CD4-positive, alpha-beta T cell treated with Interferon alpha-2 for 1 hour (primary cell): ENCODE data around the gene HECTD1.
"Not testable (repeated sequence)": the region's sequence is repeated elsewhere in the genome, so short reads cannot be mapped to it uniquely, and the experiment has no call there.

ENCODE experiments used
- DNase-seq, 2 donors: peaks; one replicate each; pipeline ENCODE4 v3.0.0-alpha.2; 2020 to 2022

Gene HECTD1

DNA sequence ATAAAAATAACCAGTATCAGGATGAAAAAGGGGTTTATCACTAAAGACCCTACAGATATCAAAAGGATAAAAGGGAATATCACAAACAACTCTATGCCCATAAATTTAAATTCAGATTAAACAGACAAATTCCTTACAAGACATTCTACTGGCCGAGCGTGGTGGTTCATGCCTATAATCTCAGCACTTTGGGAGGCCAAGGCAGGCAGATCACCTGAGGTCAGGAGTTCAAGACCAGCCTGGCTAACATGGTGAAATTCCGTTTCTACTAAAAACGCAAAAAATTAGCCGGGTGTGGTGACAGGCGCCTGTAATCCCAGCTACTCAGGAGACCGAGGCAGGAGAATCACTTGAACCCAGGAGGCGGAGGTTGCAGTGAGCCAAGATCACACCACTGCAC is 15.0 kb downstream of the HECTD1 start:
- not testable (repeated sequence) for DNase-seq

DNA sequence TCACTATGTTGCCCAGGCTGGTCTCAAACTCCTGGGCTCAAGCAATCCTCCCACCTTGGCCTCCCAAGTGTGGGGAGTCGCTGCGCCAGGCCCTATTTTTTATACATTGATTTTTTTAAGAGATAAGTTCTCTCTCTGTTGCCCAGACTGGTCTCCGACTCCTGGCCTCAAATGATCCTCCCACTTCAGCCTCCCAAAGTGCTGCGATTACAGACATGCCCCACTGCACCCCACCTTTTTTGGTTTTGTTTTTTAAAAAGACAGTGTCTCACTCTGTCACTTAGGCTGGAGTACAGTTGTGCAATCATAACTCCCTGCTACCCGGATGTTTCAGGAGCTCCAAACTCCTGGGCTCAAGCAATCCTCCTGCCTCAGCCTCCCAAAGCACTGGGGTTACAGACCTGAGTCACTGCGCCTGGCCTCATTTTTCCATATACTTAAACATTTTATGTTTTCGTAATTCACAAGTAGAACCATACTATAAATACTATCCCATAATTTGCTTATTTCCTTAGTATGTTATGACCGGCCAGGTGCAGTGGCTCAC is 16.8 kb downstream of the HECTD1 start:
- DNase-seq: no peak

DNA sequence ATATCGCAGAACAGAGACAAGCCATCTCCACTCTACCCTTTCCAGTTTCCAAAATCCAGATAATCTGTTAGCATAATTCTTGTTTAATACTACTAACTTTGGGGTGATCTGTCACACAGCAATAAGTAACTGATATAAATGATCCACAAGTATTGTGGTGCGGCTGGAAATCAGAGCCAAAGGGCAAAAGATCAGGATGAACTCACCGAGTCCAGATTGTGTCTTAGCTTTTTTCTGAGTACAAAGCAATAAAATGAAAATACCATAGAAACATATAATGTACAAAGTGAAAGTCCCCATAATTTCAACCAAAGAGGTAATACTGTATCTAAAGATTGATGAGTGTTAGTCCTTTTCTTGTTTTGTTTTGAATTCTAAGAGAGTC is 17.4 kb downstream of the HECTD1 start:
- no peak for DNase-seq

DNA sequence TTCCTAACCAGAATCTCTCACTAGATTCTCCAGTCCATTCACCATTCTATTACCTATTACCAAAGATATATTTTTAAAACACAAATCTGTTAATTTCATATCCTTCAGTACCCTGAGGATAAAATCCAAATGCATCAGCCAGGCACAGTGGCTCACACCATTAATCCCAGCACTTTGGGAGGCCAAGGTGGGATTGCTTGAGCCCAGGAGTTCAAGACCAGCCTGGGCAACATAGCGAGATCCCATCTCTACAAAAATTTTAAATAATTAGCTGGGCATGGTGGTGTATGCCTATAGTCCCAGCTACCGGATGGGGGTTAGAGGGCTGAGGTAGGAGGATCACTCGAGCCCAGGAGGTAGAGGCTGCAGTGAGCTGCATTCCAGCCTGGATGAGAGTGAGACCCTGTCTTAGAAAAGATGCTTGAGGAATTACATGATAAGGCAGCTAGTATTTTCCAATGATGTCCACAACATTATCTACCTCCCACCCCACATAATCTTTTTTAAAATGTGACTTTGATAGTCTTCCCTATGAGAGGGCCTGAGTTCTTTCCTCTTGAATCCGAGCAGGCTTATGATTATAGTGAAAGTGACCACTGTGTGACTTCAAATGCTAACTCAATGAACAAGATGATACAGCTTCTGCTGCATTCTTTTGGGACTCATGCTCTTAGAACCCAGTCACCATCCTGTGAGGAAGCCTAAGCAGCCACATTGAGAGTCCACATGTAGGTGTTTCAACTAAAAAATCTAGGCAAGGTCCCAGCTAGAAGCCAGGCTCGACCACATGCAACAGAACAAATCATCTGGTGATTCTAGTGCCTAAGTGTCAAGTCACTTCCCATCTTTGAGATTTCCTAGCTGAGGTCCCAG is 18.0 kb downstream of the HECTD1 start:
- no peak for DNase-seq

DNA sequence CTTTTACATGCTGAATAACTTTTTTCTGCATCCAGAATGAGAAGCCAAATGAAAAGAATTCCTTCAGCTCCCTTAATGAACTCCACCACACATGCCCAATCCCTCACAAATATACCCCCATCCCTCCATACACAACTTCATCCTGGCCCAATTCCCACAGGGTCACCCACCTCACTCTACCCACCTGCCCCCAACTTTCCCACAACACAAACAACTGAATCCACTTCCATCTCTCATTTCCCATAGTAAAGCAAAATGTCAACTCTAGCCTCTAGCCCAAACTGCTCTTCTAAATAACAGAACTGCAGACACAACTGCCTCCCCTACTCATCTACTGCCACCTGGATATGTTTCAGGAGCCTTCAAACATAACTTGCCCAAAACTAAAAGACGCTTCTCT is 18.8 kb downstream of the HECTD1 start:
- DNase-seq: no peak

DNA sequence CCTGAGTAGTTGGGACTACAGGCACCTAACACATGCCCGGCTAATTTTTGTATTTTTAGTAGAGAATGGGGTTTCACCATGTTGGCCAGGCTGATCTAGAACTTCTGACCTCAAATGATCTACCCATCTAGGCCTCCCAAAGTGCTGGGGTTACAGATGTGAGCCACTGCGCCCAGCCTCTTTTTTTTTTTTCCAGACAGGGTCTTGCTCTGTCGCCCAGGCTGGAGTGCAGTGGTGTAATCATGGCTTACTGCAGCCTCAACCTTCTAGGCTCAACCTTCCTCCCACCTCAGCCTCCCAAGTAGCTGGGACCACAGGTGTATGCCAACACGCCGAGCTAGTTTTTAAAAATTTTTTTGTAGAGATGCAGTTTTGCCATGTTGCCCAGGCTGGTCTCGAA is 25.6 kb downstream of the HECTD1 start:
- not testable (repeated sequence) for DNase-seq

DNA sequence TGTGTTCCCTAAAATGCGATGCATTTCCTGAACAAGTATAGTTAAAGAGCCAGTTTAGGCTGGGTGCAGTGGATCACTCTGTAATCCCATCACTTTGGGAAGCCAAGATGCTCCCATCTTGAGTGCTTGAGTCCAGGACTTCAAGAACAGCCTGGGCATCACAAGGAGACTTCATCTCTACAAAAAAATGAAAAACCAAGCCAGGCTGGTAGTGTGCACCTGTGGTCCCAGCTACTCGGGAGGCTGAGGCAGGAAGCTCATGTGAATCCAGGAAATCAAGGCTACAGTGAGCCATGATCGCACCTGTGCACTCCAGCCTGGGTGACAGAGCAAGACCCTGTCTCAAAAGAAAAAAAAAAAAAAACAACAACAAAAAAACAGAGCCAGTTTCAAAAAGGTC is 26.3 kb downstream of the HECTD1 start:
- no peak for DNase-seq

DNA sequence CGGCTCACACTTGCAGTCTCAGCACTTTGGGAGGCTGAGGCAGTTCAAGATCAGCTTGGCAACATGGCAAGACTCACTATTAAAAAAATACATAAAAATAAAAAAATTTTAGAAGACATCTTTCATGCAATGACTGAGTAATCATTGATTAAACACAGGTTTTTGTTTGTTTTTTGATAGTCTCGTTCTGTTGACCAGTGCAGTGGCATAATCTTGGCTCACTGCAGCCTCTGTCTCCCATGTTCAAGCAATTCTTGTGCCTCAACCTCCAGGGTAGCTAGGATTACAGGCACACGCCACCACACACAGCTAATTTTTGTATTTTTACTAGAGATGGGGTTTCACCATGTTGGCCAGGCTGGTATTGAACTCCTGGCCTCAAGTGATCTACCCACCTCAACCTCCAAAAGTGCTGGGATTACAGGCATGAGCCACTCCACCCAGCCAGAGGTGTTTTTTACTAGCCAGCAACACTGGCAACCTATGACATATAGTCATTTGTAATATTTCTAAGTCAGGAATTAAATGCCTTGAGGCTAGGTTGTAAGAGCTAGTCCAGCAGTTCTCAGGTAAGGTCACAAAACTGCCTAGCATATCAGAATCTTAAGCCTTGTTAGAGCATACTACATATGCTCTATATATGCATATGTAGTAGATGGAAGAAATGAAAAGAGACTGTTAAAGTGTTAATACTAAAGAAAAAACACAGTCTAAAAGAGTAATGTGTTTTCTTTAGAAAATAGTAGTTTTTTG is 27.1 kb downstream of the HECTD1 start:
- DNase-seq: no peak

DNA sequence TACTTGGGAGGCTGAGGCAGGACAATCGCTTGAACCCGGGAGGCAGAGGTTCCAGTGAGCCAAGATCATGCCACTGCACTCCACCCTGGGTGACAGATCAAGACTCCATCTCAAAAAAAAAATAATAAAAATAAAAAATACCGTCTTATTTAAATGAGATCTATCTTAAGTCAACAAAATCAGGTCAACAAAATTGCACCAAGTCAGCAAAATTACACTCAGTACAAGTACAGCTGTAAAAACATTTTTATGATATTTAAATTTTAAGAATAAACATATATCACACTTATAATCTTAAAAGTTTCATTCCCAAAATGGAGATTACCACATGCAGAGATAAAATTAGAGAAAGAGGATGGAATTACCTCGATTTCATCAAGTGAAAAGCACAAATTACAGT is 33.2 kb downstream of the HECTD1 start:
- DNase-seq: no peak

DNA sequence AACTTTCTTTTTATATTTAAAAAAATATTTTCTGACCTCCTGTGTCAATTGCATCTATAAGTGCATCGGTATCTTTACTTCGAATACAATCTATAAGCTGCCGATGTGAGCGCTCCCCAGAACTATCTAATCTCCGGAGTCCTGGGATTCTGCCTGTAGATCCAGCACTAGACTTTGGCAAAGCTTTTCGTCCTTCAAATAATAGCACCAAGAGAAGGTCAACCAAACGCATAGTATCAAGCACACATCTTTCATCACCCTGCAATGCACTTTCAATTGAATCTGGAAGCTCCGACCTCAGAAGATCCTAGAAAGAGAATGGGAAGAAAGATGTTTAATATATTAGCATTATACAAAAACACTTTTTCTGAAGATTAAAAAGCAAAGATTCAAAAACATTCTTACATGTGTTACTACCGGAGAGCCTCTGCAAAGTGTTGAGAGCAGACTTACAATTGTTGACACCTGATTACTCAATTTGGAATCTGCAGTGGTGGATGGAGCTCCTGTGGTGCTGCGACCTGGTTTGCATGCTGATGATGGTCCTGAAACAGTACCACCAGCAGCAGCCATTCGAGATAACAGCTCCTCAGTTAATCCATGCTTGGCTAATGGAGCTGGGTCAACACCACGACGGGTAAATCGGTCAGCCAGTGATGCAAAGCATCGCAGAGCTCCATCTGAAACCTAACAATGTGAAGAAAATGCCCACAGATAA is 34.3 kb downstream of the HECTD1 start:
- DNase-seq: no peak

DNA sequence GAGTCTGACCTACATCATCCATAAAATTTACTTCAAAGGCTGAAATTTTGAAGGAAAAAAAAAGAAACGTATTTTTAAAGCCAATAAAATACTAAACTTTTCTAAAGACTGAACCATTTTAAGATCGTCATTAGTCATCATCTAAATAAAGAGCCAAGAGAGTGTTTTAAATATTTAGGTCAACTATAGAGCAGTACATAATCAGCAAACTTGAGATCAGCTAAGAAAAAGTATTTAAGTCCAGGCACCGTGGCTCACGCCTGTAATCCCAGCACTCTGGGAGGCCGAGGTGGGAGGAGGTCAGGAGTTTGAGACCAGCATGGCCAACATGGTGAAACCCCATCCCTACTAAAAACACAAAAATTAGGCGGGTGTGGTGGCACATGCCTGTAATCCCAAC is 35.5 kb downstream of the HECTD1 start:
- no peak for DNase-seq

DNA sequence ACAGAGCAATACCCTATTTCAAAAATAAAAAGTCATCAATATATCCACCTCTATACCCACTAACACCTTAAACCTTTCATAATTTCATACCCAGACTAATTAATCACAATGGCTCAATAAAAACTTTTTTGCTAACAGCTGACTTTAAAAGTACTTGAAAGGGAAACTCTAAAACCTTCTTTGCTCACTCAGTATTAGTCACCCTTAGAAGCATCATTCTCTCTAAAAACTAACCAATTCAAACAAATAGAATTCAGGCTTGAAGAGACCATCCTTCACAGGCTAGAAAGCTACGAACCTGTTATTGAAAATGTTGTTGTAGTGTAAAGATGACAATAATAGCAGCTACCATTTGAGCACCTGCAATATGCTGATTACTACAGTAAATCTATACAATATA is 37.2 kb downstream of the HECTD1 start:
- DNase-seq: no peak

DNA sequence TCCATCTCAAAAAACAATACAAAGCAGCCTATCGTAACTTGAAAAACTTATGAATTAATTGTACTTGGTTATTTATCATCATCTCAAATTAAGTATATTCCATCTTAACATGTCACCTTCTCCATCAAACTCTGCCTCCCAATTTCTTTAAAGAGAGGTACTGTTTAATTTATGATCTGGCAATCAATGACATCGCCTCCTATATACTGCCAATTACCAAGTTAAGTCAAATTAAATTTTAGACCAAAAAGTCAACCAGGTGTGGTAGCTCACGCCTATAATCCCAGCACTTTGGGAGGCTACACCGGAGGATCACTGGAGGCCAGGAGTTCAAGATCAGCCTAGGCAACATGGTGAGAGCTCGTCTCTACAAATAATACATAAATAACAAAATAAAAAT is 37.7 kb downstream of the HECTD1 start:
- DNase-seq: no peak

DNA sequence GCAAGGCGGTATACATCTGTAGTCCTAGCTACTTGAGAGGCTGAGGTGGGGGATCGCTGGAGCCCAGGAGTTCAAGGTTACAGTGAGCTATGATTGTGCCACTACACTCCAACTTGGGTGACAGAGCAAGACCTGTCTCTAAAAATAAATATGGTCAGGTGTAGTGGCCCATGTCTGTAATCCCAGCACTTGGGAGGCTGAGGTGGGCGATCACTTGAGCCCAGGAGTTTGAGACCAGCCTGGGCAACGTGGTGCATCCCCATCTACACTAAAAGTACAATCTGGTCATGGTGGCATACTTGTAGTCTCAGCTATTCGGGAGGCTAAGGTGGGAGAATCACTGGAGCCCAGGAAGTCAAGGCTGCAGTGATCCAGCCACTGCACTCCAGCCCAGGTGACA is 40.6 kb downstream of the HECTD1 start:
- DNase-seq: no peak

DNA sequence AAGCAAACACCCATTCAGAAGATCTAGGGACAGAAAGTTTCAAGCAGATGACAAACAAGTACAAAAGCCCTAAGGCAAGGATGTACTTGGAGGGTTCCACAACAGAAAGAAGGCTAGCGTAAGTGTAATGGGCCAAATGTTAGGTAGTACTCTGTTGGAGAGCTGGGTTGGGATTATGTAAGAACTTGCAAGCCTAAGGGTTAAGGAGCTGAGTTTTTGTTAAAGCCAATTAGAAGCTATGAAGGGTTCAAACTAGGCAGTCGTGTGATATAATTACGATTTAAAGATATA is 41.4 kb downstream of the HECTD1 start:
- no peak for DNase-seq

DNA sequence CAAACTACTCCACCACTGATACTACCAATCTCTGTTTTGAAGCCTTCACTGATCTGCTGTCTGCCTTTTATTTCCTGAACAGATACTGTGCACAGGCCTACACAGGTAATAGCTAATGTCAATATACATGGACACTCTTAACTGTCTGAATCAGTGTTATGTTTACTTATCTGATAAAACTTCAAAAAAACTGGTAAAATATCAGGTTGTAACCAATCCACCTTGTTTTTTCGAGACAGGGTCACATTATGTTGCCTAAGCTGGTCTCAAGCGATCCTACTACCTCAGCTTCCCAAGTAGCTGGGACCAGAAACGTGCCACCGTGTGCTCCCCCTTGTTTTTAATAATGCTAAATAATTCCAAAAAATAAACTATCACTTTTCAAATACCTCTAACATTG is 43.5 kb downstream of the HECTD1 start:
- no peak for DNase-seq

DNA sequence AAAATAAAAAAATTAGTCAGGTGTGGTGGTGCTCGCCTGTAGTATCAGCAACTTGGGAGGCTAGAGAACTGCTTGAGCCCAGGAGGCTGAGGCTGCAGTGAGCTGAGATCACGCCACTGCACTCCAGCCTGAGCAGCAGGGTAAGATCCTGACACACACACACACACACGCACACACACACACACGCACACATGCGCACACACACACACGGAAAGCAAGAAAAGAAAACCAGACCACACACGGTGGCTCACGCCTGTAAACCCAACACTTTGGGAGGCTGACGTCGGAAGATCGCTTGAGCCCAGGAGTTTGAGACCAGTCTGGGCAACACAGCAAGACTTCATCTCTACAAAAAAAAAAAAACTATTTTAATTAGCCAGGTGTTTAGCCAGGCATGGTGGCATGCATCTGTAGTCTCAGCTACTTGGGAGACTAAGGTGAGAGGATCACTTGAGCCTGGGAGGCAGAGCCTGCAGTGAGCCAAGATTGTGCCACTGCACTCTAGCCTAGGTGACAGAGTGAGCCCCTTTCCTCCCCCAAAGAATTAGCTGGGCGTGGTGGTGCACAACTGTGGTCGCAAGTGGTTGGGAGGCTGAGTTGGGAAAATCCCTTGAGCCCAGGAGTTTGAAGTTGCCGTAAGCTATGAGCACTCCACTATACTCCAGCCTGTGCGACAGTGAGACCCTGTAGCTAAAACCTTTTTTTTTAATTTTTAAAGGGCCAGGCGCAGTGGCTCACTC is 44.5 kb downstream of the HECTD1 start:
- no peak for DNase-seq

DNA sequence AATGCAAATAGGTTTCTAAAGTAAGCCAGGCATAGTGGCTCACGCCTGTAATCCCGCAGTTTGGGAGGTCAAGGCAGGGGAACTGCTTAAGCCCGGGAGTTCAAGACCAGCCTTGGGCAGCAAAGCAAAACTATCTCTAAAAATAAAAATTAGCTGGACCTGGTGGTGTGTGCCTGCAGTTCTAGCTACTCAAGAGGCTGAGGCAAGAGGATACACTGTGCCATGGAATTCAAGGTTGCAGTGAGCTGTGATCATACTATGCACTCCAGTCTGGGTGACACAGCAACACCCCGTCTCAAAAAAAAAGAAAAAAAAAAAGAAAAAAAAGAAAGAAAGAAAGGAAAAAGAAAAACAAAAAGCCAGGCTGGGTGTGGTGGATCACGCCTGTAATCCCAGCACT is 46.3 kb downstream of the HECTD1 start:
- no peak for DNase-seq

DNA sequence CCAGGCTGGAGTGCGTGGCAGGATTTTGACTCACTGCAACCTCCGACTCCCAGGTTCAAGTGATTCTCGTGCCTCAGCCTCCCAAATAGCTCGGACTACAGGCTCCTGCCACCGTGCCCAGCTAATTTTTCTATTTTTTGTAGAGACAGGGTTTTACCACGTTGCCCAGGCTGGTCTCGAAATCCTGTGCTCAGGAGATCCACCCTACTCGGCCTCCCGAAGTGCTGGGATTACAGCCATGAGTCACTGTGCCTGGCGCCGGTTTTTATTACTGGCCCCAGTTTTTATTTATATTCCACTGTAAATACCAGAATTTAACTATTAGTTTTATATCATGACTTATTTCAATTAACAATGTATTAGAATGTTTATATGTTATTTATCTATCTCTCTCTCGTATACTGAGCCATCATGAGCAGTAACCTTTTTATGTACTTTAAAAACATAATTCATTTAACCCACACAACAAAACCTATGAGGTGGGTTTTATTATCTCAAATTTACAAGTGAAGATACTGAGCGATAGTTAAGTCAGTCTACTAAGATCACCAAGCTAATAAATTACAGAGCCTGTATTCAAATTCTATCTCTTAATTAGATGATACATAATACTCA is 47.8 kb downstream of the HECTD1 start:
- no peak for DNase-seq

DNA sequence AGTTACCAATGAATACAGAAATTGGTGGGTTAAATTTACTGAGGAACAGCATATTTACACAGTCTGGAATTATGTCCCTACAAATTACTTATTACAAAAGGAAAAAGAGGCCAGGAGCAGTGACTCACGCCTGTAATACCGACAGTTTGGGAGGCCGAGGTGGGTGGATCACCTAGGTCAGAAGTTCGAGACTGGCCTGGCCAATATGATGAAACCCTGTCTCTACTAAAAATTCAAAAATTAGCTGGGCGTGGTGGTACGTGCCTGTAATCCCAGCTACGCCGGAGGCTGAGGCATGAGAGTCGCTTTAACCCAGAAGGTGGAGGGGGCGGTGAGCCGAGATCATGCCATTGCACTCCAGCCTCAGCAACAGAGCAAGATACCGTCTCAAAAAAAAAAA is 52.6 kb downstream of the HECTD1 start:
- no peak for DNase-seq

DNA sequence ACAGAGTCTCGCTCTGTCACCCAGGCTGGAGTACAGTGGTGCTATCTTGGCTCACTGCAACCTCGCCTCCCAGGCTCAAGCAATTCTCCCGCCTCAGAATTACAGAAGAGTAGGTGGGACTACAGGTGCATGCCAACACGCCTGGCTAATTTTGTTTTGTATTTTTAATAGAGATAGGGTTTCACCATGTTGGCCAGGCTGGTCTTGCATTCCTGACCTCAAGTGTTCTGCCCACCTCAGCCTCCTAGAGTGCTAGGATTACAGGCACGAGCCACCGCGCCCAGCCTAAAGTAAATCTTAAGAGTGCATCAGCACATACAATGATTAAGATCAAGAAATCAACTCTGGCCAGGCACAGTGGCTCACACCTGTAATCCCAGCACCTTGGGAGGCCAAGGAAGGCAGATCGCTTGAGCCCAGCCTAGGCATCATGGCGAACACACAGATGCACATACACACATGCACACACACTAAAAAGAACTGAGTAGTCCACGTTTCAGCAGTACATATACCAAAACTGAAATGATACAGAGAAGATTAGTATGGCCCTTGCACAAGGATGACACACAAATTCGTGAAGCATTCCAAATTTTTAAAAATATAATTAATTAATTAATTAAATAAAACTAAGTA is 65.0 kb downstream of the HECTD1 start:
- no peak for DNase-seq

DNA sequence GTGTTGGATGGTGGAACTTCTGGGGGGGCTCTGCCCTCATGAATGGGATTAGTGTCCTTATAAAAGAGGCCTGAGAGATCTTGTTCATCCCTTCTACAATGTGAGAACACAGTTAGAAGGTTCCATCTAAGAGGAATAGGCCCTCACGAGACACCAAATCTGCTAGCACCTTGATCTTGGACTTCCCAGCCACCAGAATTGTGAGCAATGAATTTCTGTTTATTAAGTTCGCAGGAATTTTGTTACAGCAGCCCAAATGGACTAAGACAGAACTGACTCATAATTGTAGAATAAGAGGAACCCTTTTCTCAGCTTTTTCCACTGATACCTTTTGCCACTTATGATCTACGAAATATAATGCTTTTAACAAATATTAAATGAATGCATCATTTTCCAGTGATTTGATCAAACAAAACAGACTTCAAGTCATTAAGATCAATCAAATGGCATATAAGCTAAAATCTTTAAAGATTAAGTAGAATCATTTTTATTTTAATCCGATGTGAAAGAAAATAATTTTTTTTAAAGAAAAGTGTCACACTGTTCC is 68.2 kb downstream of the HECTD1 start:
- DNase-seq: no peak
